Measurements from ENCODE around the gene UNC13C. TPM values are rescaled to one million over a fixed set of nuclear protein-coding genes. Genes with fewer than 3 reads are reported as not detected.

UNC13C gene
- total RNA-seq, 4 donors from 2014 or later = 0.17 to 0.44 TPM; not detected in 2

- TF ChIP-seq CTCF (IDR thresholded peaks at IDR 0.05; ENCODE audit: low read depth) = no peak
These were observed 522.1 kb downstream of the UNC13C start for GRCh38 chr15:54500330-54500729.

DNA sequence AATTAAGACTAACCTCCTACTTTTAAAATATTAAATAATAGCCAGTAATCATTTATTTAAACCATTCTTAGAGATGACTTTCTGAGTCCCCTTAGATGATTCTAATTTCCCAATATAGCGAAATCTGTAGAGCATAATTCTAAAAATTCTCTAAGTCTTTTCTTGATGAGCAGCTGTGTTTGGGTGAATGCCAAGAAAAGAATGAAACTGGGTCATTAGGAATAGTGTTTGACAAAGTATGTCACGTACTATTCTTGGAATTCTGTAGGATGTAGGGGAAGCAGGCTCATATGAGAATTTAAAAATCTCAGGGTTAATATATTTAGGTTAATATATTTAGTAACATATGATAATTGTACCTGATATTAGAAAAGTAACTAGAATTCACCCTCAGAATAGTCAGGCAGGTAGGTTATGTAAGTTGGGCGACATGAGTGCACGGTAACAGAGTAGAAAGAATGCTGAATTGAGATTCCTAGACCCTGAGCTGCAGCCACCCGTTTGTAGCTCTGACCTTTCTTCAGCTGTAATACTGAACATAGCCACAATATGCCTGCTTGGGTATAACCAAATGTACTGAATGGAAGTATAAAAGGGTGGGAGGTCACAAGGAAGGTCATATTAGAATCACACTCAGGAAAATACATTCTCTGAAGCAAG, 524.3 kb downstream of the UNC13C start:
- no peak for TF ChIP-seq CTCF (IDR thresholded peaks at IDR 0.05; ENCODE audit: low read depth)

DNA sequence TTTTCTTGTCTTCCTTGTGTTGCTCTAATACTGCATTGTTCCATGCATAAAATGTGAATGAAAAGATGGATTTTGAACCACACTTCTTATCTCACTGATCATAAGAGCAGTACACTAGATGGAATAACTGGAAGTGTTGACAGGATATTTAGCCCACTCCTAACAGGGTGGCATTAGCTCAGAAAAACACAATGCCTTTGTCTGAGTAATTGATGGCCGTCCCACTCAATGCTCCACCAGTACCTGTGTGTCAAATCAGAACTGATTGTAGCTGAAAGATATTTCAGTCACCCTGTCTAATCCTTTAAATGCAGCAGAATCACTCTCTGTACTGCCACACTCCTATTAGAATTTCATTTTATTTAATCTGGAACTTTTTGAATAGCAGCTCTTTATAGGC, 526.5 kb downstream of the UNC13C start:
- TF ChIP-seq CTCF (IDR thresholded peaks at IDR 0.05; ENCODE audit: low read depth) = no peak

DNA sequence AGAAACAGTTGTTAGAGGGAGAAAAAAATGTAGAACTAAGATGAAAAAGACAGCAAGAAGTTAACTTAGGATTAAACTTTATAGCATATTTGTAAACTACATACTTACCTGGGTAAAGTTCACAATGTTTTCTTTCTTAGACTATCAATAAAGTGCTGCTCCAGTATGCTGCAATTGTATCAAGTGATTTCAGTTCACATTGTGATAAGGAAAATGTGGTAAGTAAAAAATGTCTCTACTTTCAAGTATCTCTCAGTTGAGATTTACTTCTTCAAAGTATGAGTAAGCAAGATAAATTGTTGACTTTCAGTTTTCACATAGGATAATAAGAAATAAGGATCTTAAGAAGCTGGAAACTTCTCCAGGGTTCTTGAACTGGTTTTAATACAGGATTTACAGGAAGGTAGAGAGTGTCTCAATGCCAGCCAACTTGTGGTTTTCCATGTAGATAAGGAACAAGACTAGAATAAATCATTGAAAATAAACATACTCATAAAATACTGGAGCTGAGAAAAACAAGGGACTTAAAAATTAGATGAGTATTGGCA, 528.8 kb downstream of the UNC13C start:
- TF ChIP-seq CTCF (IDR thresholded peaks at IDR 0.05; ENCODE audit: low read depth) = no peak

DNA sequence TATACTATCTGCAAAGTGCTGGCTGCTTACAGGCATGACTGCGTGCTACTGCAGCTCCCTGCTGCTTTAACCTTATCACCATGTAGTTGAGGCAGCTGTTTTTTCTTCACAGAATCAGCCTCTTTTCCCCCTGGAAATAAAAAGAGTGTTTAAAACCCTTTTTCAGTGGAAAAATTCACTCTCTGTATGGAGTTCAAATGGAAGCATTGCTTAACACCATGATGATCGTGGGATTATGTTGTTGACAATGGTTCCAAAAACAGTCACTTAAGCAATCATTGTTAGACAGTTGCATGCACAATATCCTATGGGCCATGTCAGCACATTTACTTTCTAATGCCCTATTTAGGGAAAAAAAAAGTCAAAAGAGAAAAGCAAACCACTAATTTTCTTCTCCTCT, 536.4 kb downstream of the UNC13C start:
- no peak for TF ChIP-seq CTCF (IDR thresholded peaks at IDR 0.05; ENCODE audit: low read depth)

- TF ChIP-seq CTCF (IDR thresholded peaks at IDR 0.05; ENCODE audit: low read depth) = no peak
These were observed 537.7 kb downstream of the UNC13C start for GRCh38 chr15:54515664-54516582.

GRCh38 chr15:54517366-54517765, 539.1 kb downstream of the UNC13C start:
- TF ChIP-seq CTCF (IDR thresholded peaks at IDR 0.05; ENCODE audit: low read depth) = no peak
